Measurements from ENCODE around the gene CLPSL2. TPM values are rescaled to one million over a fixed set of nuclear protein-coding genes. Genes with fewer than 3 reads are reported as not detected.

The CLPSL2 gene
- total RNA-seq, 1 experiment from 2014 or later: 3.4 TPM

- TF ChIP-seq MXD4 (CRISPR knock-in tag; IDR thresholded peaks at IDR 0.05; ENCODE audit: borderline replicate concordance) (no peak), SMAD4 (CRISPR knock-in tag; IDR thresholded peaks at IDR 0.05) (no peak), ESRRA (CRISPR knock-in tag; IDR thresholded peaks at IDR 0.05; ENCODE audit: borderline replicate concordance) (no peak), ZNF281 (CRISPR knock-in tag; IDR thresholded peaks at IDR 0.05) (no peak), AR (CRISPR knock-in tag; IDR thresholded peaks at IDR 0.05) (no peak), JUN (CRISPR knock-in tag; IDR thresholded peaks at IDR 0.05) (no peak)
- no peak overlapping the region for H3K4me3 Mint-ChIP-seq
- CTCF ChIA-PET: no interaction called here
- no peak overlapping the region for H3K27ac Mint-ChIP-seq
- no peaks in the 10 kb centered on the region for H3K36me3 Mint-ChIP-seq
- peaks cover 3% of the 10 kb centered on the region; the same call in 1 of the 2 replicates for H3K27me3 Mint-ChIP-seq (ENCODE audit: low read depth)
- DNase-seq (ENCODE audit: low spot score): no peak
- POLR2A ChIA-PET: interaction anchor here (1.6 kb wide), 1 partner anchor 19 kb away, joined by 4 read pairs; no protein-coding TSS in a partner anchor
- H3K9me3 Mint-ChIP-seq: no peaks in the 10 kb centered on the region
- no peak for ATAC-seq
- H3K4me1 Mint-ChIP-seq: peaks cover 15% of the 10 kb centered on the region
Measured at GRCh38 chr6:35782424-35782823, 6.0 kb downstream of the CLPSL2 start.

GRCh38 chr6:35784200-35784599, 7.8 kb downstream of the CLPSL2 start:
- no peak for ATAC-seq
- peaks cover 18% of the 10 kb centered on the region for H3K4me1 Mint-ChIP-seq
- no peaks in the 10 kb centered on the region for H3K9me3 Mint-ChIP-seq
- no peak overlapping the region for H3K4me3 Mint-ChIP-seq
- DNase-seq (ENCODE audit: low spot score): no peak
- no peaks in the 10 kb centered on the region for H3K27me3 Mint-ChIP-seq (ENCODE audit: low read depth)
- CTCF ChIA-PET: interaction anchor here (0.6 to 1.0 kb wide), 2 partner anchors 9 to 353 kb away, joined by 3 to 4 read pairs; no protein-coding TSS in a partner anchor
- no peak overlapping the region for H3K27ac Mint-ChIP-seq
- TF ChIP-seq MLX (CRISPR knock-in tag; IDR thresholded peaks at IDR 0.05): no peak
- TF ChIP-seq SMAD4 (CRISPR knock-in tag; IDR thresholded peaks at IDR 0.05): no peak
- no peak for TF ChIP-seq ZBTB21 (CRISPR knock-in tag; IDR thresholded peaks at IDR 0.05; ENCODE audit: borderline replicate concordance)
- TF ChIP-seq ESRRA (CRISPR knock-in tag; IDR thresholded peaks at IDR 0.05; ENCODE audit: borderline replicate concordance): no peak
- TF ChIP-seq TCF7 (CRISPR knock-in tag; IDR thresholded peaks at IDR 0.05; ENCODE audit: low read depth): no peak
- TF ChIP-seq CTCF (IDR thresholded peaks at IDR 0.05): no peak
- TF ChIP-seq E2F5 (CRISPR knock-in tag; IDR thresholded peaks at IDR 0.05): no peak
- TF ChIP-seq ZBTB43 (CRISPR knock-in tag; IDR thresholded peaks at IDR 0.05): no peak
- TF ChIP-seq NR3C1 (CRISPR knock-in tag; conservative IDR thresholded peaks at IDR 0.05; ENCODE audit: low read depth): no peak
- TF ChIP-seq ATF1 (CRISPR knock-in tag; IDR thresholded peaks at IDR 0.05): no peak
- no peaks in the 10 kb centered on the region for H3K36me3 Mint-ChIP-seq
- POLR2A ChIA-PET: no interaction called here
